GM23338 (cell line): ENCODE data around the gene SPINK2.

Source experiments
- CTCF ChIP-seq, 2 experiments: fragments of 200-600 bp in 1 of 2; sonication (generic) in 1 of 2; conservative IDR thresholded peaks; 2 replicates each; pipeline versions ENCODE4 v1.5.1 to v1.6.1; 2016 to 2017; ENCODE audit warnings: antibody characterized with exemption in 2 of 2, low read depth in 2 of 2, mild to moderate bottlenecking in 2 of 2, moderate library complexity in 1 of 2
- EZH2phosphoT487 ChIP-seq: fragments of 200-600 bp; sonication (generic); IDR thresholded peaks from one replicate; pipeline ENCODE4 v1.8.1; 2018; ENCODE audit warnings: antibody characterized with exemption; ENCODE audit not compliant: unreplicated experiment
- STAT1 ChIP-seq: IDR thresholded peaks from one replicate; pipeline ENCODE4 v1.6.1; 2016; ENCODE audit warnings: antibody characterized with exemption; ENCODE audit not compliant: unreplicated experiment

GRCh38 chr4:56817840-56818491, 3.5 kb downstream of the SPINK2 start:
- TF ChIP-seq CTCF (conservative IDR thresholded peaks at IDR 0.05; ENCODE audit: low read depth in 2 of 2) (no peak), EZH2phosphoT487 (no peak), STAT1 (no peak)
